T-helper 1 cell treated with Interleukin-12 subunit alpha and Interleukin-12 subunit beta and Interleukin-4 antibody, amounts not matched to agents 30 μg/mL and 1 μg/mL, for 36 hours (primary cell): ENCODE measurements around the gene NEURL1.

Experiments used
- H3K27ac Mint-ChIP-seq: one replicate; pipeline ENCODE4 v1.8.0; 2021; ENCODE audit warnings: mild to moderate bottlenecking, mixed read lengths
- H3K27me3 Mint-ChIP-seq: one replicate; pipeline ENCODE4 v1.8.0; 2021; ENCODE audit warnings: low read depth, mixed read lengths
- H3K36me3 Mint-ChIP-seq: one replicate; pipeline ENCODE4 v1.8.0; 2021; ENCODE audit warnings: low read depth, mixed read lengths
- H3K4me1 Mint-ChIP-seq: one replicate; pipeline ENCODE4 v1.8.0; 2021; ENCODE audit warnings: low read depth, mixed read lengths
- H3K4me3 Mint-ChIP-seq: one replicate; pipeline ENCODE4 v1.8.0; 2021; ENCODE audit warnings: mild to moderate bottlenecking, moderate library complexity, mixed read lengths
- H3K9me3 Mint-ChIP-seq: one replicate; pipeline ENCODE4 v1.8.0; 2021; ENCODE audit warnings: mixed read lengths

Gene NEURL1

DNA sequence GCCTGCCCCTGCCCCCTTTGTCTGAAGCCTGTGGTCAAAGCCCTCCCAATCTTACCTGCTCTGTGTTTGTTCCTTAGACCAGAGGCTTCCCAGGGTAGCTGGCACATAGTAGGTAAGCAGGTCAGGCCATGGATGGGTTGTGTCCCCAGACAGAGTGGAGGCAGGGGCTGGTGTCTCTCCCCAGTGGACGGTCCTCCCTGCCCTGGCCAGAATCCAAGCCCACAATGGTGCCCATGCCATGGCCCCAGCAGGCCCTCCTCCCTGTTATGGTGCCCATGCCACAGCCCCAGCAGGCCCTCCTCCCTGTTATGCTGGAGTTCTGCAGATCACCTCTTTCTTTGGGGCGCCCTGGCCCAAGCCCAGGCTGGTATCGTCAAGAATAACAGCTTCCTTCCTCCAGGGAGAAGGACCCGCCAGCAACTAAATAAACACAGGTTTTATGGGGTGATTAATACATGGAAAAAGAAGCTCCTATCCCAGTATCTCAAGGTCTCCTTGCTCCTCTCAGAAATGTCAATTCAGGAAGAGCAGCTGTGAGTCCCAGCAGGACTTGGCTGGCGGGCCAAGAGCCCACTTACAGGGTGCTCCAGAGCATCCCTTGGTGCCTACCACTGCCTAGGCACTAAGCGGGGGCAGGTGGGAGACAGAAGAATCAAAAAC is 82.0 kb downstream of the NEURL1 start:
- Mint-ChIP-seq H3K27me3 (no peaks in the 10 kb centered on the region), H3K36me3 (no peaks in the 10 kb centered on the region), H3K4me1 (no peaks in the 10 kb centered on the region), H3K27ac (no peak overlapping the region), H3K9me3 (no peaks in the 10 kb centered on the region), H3K4me3 (no peak overlapping the region)

DNA sequence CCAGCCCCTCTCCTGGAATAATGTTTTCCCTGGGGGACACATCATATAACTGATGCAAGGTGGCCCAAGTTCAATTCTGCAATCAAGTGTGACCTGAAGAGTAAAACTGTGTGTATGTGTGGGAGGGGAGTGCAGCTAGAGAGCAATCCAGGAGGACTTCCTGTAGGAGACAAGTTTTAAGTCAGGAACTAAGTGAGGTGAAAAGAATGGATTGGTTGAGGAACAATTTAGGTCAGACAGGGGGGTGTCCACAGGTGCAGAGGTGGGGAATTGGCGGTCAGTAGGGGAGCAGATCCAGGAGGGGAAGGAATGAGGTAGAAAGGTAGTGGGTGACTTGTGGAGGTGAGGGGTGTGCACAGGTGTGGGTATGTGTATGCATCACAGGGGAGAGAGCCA is 82.6 kb downstream of the NEURL1 start:
- H3K36me3 Mint-ChIP-seq, result no peaks in the 10 kb centered on the region
- no peak overlapping the region for H3K27ac Mint-ChIP-seq
- H3K4me3 Mint-ChIP-seq, result no peak overlapping the region
- H3K27me3 Mint-ChIP-seq, result no peaks in the 10 kb centered on the region
- H3K9me3 Mint-ChIP-seq, result no peaks in the 10 kb centered on the region
- H3K4me1 Mint-ChIP-seq, result no peaks in the 10 kb centered on the region

DNA sequence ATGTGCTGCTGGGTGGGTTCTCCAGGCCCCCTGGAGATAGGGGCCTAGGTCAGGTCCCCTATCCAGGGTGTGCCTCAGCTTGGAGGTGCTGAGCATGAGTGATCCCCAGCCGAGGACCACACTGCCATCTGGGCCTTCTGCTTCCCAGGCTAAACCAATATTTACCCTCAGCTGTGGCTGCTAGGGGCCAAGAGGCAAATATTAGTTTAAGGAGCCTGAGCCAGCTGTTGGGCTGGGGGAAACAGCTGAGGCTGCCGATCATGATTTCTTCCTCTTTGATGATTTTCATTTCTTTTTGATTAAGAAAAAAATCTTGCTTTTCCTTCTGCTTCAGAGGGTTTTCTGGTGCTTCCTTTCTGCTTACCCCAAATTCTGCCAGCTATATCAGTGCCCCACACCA is 83.4 kb downstream of the NEURL1 start:
- no peaks in the 10 kb centered on the region for H3K9me3 Mint-ChIP-seq
- H3K27me3 Mint-ChIP-seq, result no peaks in the 10 kb centered on the region
- peaks cover 2% of the 10 kb centered on the region for H3K4me1 Mint-ChIP-seq
- no peak overlapping the region for H3K4me3 Mint-ChIP-seq
- no peak overlapping the region for H3K27ac Mint-ChIP-seq
- no peaks in the 10 kb centered on the region for H3K36me3 Mint-ChIP-seq

DNA sequence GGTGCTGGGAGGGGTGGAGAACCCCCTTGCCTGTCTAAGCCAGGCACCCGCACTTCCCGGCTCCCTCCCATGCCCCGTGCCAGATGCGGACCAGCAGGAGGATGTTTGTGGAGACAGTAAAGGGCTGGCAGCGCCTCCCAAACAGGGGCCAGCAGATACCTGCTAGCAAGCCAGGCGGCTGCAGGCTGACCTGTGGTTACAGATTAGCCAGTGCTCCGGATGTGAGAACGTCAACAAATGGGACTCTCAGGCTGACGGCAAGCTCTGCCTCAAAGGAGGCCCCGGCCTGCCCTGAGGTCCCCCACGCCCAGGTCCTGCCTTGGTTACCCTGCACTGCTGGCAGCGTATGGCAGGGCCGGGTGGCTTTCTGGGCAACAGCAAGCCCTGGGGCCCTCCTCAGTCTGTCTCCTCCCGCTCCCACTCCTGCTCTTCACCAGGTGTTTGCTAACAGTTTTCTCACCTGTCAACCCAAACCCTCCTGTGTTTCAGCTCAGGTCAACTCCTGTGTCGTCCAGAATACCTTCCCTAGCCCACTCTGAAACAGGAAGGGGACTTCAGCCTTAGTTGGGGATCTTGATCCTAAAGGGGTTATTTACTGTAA is 85.4 kb downstream of the NEURL1 start:
- H3K36me3 Mint-ChIP-seq, result peaks cover 1% of the 10 kb centered on the region
- H3K9me3 Mint-ChIP-seq, result no peaks in the 10 kb centered on the region
- peaks cover 3% of the 10 kb centered on the region for H3K27me3 Mint-ChIP-seq
- no peak overlapping the region for H3K27ac Mint-ChIP-seq
- no peak overlapping the region for H3K4me3 Mint-ChIP-seq
- H3K4me1 Mint-ChIP-seq, result peaks cover 4% of the 10 kb centered on the region

DNA sequence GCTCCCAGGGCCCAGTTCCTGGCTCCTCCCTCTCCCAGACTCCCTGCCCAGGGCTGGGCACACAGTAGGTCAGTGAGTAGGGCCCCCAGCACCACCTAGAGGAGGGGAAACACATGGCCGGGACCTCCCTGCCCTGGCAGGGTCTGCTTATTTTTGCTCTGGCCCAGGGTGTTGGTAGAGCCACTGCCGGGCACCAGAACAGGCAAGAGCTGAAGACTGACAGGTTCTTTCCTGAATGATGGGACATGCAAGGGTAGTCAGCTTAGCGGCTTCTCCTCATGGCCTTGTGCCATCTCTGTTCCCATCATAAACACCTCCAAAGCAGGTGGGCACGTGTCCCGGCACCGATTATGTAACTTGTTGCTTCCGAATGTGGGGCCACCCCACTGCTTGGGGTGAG is 86.5 kb downstream of the NEURL1 start:
- H3K4me1 Mint-ChIP-seq, result peaks cover 7% of the 10 kb centered on the region
- H3K27me3 Mint-ChIP-seq, result peaks cover 5% of the 10 kb centered on the region
- no peaks in the 10 kb centered on the region for H3K9me3 Mint-ChIP-seq
- H3K4me3 Mint-ChIP-seq, result no peak overlapping the region
- peaks cover 3% of the 10 kb centered on the region for H3K36me3 Mint-ChIP-seq
- H3K27ac Mint-ChIP-seq, result no peak overlapping the region

DNA sequence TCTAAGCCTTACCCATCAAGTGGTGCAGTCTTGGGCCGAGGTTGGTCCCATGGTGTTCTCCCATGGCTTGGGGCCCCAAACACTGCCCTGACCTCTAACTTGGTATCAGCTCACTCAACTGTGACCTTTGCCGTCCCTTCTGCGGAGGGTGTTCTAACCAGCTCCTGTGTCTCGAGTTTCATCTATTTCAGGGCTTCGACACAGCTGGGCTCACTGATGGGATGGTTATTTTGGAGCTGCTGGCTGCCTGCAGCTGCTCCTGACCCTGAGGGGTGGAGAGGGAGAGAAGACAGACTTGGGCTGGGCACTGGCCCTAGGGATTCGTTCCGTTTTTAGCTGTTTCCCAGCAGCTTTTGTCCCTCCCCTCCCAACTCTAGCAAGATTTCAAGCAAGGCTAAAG is 86.9 kb downstream of the NEURL1 start:
- peaks cover 5% of the 10 kb centered on the region for H3K27me3 Mint-ChIP-seq
- no peak overlapping the region for H3K4me3 Mint-ChIP-seq
- H3K27ac Mint-ChIP-seq, result no peak overlapping the region
- H3K36me3 Mint-ChIP-seq, result peaks cover 3% of the 10 kb centered on the region
- H3K9me3 Mint-ChIP-seq, result no peaks in the 10 kb centered on the region
- peaks cover 9% of the 10 kb centered on the region for H3K4me1 Mint-ChIP-seq

DNA sequence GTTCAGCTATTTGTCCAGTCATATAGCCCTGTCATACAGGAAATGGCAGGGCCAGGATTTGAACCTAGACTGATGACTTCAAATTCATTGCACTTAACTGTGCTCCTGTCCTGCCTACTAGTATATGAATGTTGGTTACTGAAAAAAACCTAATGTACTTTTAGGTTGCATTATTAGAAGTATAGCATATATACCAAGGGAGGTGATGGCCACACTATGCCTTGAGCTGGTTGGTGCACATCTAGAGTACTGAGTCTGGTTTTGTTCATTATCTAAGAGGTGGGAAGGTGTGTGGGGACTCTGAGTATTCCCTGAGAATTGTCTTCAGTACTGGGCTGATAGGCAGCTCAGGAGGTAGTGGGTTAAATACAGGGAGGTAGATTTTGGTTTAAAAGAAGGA is 88.0 kb downstream of the NEURL1 start:
- Mint-ChIP-seq H3K27me3 (peaks cover 5% of the 10 kb centered on the region), H3K4me3 (no peak overlapping the region), H3K36me3 (peaks cover 3% of the 10 kb centered on the region), H3K27ac (peak overlapping the region; percentile 26), H3K4me1 (peaks cover 9% of the 10 kb centered on the region), H3K9me3 (no peaks in the 10 kb centered on the region)

DNA sequence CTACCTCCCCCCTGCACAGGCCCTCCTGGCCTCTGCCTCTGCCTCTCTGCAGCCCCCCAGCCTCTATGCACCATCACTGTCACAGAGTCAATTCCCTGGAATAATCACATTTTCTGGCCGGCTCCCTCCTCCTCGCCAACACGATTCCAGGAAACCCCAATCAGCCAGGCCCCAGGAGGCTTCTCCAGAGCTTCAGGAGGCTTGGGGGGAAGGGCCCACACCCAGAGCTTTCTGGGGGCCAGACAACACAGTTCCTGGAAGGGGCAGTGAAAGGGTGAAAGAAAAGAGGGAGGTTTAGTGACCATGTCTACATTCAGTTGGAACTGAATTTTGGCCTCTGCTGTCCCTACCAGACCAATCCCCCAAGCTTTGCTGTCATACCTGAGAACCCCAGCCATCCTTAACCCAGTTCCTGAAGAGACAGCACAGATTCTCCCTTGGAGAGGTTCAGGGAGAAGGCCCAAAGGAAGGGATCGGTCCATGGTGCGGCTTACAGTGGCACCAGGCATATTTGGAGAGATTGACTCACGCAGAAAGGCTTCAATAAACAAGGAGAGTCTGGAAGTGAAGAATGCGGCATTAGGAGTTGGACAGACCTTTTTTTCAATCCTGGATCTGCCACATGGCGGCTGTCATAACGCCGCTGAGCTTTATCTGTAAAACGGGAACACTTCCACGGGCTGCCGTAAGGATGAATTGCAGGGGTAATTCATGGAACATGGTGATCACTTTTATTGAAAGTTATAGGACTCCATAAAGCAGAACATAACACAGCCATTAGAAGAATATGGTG is 89.0 kb downstream of the NEURL1 start:
- H3K9me3 Mint-ChIP-seq, result no peaks in the 10 kb centered on the region
- peak overlapping the region; percentile 3 for H3K27ac Mint-ChIP-seq
- peaks cover 5% of the 10 kb centered on the region for H3K27me3 Mint-ChIP-seq
- H3K36me3 Mint-ChIP-seq, result peaks cover 3% of the 10 kb centered on the region
- peaks cover 9% of the 10 kb centered on the region for H3K4me1 Mint-ChIP-seq
- no peak overlapping the region for H3K4me3 Mint-ChIP-seq

DNA sequence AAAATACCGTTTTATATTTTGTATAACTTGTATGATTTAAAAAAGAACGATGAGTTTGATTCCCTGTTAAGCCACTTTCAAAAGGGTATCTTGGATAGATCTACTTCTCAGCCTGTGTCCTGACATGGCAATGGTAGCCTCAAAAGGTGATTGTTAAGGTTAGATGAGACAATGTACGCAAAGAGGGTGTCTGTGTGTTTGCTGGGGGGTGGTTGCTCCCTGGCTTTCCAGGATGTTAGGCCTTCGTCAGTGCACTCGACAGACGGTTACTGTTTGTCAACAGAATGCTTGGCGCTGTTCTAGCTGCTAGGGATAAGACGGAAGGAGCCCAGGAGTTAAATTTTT is 90.3 kb downstream of the NEURL1 start:
- H3K4me1 Mint-ChIP-seq, result peaks cover 9% of the 10 kb centered on the region
- H3K27me3 Mint-ChIP-seq, result peaks cover 5% of the 10 kb centered on the region
- H3K9me3 Mint-ChIP-seq, result no peaks in the 10 kb centered on the region
- H3K4me3 Mint-ChIP-seq, result peak overlapping the region; percentile 94
- peak overlapping the region; percentile 90 for H3K27ac Mint-ChIP-seq
- peaks cover 3% of the 10 kb centered on the region for H3K36me3 Mint-ChIP-seq

DNA sequence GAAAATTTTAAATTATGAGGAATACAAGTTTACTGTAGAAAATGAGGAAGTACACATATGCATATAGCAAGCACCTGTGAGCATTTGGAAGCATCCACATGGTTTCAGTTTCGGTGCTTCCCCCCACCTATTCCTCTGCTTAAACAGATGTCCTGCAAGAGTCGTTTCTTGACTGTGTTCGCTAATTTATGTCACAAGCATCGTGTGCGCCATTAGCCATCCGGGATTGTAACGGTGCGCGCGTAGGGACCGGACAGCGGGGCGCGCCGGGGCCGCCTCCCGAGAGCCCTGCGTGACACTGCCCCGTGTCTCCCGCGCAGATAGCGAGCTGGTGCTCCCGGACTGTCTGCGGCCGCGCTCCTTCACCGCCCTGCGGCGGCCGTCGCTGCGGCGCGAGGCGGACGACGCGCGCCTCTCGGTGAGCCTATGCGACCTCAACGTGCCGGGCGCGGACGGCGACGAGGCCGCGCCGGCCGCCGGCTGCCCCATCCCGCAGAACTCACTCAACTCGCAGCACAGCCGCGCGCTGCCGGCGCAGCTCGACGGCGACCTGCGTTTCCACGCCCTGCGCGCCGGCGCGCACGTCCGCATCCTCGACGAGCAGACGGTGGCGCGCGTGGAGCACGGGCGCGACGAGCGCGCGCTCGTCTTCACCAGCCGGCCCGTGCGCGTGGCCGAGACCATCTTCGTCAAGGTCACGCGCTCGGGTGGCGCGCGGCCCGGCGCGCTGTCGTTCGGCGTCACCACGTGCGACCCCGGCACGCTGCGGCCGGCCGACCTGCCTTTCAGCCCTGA is 90.9 kb downstream of the NEURL1 start:
- H3K36me3 Mint-ChIP-seq, result peaks cover 3% of the 10 kb centered on the region
- no peaks in the 10 kb centered on the region for H3K9me3 Mint-ChIP-seq
- peaks cover 9% of the 10 kb centered on the region for H3K4me1 Mint-ChIP-seq
- H3K4me3 Mint-ChIP-seq, result peak overlapping the region; percentile 94
- H3K27me3 Mint-ChIP-seq, result peaks cover 5% of the 10 kb centered on the region
- peak overlapping the region; percentile 90 for H3K27ac Mint-ChIP-seq

DNA sequence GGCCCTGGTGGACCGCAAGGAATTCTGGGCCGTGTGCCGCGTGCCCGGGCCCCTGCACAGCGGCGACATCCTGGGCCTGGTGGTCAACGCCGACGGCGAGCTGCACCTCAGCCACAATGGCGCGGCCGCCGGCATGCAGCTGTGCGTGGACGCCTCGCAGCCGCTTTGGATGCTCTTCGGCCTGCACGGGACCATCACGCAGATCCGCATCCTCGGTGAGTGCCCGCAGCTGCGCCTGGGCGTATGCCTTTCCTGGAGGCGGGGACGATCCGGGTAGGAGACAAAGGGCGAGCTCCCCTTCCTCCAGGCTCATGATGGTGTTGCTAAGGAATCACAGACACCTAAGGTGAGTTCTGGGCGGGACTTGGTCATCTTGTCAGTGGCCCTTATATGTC is 91.5 kb downstream of the NEURL1 start:
- H3K4me3 Mint-ChIP-seq, result no peak overlapping the region
- no peak overlapping the region for H3K27ac Mint-ChIP-seq
- H3K27me3 Mint-ChIP-seq, result peaks cover 5% of the 10 kb centered on the region
- H3K9me3 Mint-ChIP-seq, result no peaks in the 10 kb centered on the region
- H3K36me3 Mint-ChIP-seq, result peaks cover 3% of the 10 kb centered on the region
- H3K4me1 Mint-ChIP-seq, result peaks cover 9% of the 10 kb centered on the region

DNA sequence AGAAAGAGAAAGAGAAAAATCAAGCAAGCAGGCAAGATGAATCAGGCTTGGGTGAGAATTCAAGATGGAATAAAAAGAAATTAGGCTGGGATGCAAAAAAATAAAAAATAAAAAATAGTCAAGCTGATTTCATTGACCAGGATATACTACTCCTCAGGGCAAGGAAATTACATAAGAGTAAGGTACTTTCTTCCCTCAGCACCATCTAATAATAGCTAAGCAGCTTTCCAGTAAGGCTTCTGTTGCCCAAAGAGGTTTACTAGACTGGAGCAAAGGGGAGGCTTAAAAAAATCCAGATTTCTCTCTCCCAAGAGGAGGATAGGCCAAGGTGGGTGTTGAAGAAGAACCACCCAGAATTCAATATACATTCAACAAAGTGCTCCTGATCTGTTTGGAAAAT is 93.6 kb downstream of the NEURL1 start:
- no peak overlapping the region for H3K4me3 Mint-ChIP-seq
- peaks cover 8% of the 10 kb centered on the region for H3K4me1 Mint-ChIP-seq
- H3K9me3 Mint-ChIP-seq, result no peaks in the 10 kb centered on the region
- H3K36me3 Mint-ChIP-seq, result peaks cover 3% of the 10 kb centered on the region
- no peak overlapping the region for H3K27ac Mint-ChIP-seq
- peaks cover 5% of the 10 kb centered on the region for H3K27me3 Mint-ChIP-seq

DNA sequence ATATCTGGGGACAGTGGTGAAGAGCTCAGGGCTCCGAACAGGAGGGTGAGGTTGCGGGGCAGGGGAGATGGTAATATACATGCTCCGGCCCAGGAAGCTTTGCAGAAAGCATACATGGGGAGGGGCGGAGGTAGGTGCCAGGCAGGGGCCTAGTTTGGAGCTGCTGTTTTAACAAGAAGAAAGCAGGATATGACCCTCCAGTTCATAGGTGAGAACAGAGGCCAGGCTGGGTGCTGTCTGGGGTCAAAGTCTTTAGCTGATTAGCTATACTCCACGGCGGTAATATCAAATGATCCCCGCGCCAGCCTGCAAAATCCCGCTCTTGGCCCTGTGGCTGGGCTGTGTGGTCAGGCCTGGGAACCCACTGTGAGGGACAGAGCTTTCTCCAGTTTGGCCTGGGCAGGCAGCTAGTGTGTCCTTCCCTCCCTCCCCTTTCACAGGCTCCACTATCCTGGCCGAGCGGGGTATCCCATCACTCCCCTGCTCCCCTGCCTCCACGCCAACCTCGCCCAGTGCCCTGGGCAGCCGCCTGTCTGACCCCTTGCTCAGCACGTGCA is 95.6 kb downstream of the NEURL1 start:
- Mint-ChIP-seq H3K9me3 (no peaks in the 10 kb centered on the region), H3K4me1 (peaks cover 3% of the 10 kb centered on the region), H3K36me3 (no peaks in the 10 kb centered on the region), H3K27ac (peak overlapping the region; percentile 16), H3K4me3 (no peak overlapping the region), H3K27me3 (no peaks in the 10 kb centered on the region)

DNA sequence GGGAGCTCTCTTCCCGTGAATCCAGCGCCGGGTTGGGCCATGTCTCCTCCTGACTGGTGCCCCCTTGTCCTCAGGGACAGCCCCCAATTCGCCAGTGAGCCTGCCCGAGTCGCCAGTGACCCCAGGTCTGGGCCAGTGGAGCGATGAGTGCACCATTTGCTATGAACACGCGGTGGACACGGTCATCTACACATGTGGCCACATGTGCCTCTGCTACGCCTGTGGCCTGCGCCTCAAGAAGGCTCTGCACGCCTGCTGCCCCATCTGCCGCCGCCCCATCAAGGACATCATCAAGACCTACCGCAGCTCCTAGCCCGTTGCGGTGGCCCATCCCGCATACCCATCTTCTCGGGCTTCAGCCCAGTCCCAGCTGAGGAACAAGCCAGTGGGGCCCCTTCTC is 96.6 kb downstream of the NEURL1 start:
- Mint-ChIP-seq H3K36me3 (no peaks in the 10 kb centered on the region), H3K9me3 (no peaks in the 10 kb centered on the region), H3K27ac (no peak overlapping the region), H3K27me3 (no peaks in the 10 kb centered on the region), H3K4me1 (peaks cover 2% of the 10 kb centered on the region), H3K4me3 (no peak overlapping the region)
